Hindlimb muscle (tissue), 1 donor: ENCODE measurements around the gene RAD51B. TPM values are rescaled to one million over a fixed set of nuclear protein-coding genes. Genes with fewer than 3 reads are reported as not detected.
"Not testable (repeated sequence)": the region's sequence is repeated elsewhere in the genome, so short reads cannot be mapped to it uniquely, and the experiment has no call there.

Source experiments
- DNase-seq: peaks from one replicate; pipeline ENCODE4 v3.0.0-alpha.2; 2013
- polyA plus RNA-seq: library from polyadenylated mRNA; unstranded; fragments of 120-200 nt; gene quantifications from one replicate; pipeline ENCODE4 v1.2.1, GENCODE V29; 2013; ENCODE audit not compliant: insufficient read length

Gene RAD51B
- polyA plus RNA-seq, 1 donor, result 10.2 TPM

- DNase-seq, result no peak
Measured at GRCh38 chr14:68219407-68219806, 399.8 kb downstream of the RAD51B start.

DNA sequence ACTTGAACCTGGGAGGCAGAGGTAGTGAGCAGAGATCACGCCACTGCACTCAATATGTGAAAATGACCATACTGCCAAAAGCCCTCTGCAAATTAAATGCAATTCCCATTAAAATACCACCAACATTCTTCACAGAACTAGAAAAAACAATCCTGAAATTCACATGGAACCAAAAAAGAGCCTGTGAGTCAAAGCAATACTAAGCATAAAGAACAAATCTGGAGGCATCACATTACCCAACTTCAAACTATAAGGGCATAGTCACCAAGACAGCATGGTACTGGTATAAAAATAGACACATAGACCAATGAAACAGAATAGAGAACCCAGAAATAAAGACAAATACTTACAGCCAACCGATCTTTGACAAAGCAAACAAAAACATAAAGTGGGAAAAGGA lies 401.5 kb downstream of the RAD51B start:
- not testable (repeated sequence) for DNase-seq

DNA sequence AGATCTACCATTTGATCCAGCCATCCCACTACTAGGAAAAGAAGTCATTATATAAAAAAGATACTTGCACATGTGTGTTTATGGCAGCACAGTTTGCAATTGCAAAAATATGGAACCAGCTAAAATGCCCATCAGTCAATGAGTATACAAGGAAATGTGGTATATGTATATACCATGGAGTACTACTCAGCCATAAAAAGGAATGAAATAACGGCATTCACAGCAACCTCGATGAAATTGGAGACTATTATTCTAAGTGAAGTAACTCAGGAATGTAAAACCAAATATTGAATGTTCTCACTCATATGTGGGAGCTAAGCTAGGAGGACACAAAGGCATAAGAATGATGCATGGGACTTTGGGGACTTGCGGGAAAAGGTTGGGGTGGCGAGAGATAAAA lies 402.6 kb downstream of the RAD51B start:
- no peak for DNase-seq

DNA sequence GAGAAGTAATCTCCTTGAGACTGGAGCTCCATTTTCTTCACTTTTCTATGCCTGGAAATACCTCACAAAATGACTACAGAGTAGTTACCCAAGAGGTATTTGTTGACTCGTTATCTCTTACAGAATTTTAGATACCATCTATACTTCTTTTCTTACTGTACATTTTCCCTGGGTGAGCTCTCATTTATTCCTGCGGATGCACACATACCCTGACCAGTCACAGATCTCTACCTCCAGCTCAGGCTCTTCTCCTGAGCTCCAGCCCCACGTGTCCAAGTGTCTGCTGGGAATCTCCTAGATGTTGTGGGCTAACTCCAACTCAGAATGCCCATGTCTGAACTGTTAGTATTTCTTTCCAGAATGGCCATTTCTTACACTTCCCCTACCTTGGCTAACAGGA lies 403.1 kb downstream of the RAD51B start:
- no peak for DNase-seq

DNA sequence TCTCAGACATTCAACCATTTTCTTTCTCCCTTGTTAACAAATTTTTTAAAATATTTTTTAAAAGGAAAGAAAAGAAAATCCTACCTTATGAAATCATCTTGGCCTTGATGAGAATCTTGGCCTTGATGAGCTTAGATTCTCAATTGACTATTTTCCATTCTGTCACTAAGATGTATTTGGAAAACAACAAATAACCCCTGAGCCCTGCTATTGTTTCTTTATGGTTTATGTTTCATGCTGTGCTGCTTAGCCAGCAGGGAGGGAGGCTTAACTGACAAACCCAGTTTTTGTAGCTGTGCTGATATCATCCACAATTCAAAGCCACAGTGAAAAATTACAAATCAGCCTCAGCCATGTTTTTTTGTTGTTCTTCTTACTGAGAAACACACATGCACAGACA lies 404.1 kb downstream of the RAD51B start:
- DNase-seq, result no peak

DNA sequence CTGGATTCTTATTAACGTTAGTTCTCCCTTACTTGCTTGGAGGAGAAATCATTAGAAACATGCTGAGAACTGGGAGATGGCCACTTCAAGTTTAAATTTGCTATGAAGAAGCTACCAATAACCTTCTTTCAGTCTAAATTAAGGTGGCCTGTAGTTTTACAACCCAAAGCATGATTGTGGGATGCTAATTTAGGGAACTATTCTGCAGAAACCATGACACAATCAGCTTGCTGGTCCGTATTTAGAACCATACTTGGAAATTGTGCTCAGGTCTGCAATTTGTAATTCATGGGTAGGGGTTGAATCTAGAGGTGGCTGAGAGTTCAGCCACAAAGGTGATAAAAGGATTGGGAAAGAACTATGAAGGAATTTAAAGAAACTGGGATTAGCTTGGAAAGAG lies 405.7 kb downstream of the RAD51B start:
- DNase-seq, result no peak

- DNase-seq, result no peak
Measured at GRCh38 chr14:68226523-68226922, 406.9 kb downstream of the RAD51B start.

GRCh38 chr14:68228656-68229055 lies 409.1 kb downstream of the RAD51B start:
- DNase-seq, result no peak

GRCh38 chr14:68229423-68230100 lies 410.0 kb downstream of the RAD51B start:
- no peak for DNase-seq

DNA sequence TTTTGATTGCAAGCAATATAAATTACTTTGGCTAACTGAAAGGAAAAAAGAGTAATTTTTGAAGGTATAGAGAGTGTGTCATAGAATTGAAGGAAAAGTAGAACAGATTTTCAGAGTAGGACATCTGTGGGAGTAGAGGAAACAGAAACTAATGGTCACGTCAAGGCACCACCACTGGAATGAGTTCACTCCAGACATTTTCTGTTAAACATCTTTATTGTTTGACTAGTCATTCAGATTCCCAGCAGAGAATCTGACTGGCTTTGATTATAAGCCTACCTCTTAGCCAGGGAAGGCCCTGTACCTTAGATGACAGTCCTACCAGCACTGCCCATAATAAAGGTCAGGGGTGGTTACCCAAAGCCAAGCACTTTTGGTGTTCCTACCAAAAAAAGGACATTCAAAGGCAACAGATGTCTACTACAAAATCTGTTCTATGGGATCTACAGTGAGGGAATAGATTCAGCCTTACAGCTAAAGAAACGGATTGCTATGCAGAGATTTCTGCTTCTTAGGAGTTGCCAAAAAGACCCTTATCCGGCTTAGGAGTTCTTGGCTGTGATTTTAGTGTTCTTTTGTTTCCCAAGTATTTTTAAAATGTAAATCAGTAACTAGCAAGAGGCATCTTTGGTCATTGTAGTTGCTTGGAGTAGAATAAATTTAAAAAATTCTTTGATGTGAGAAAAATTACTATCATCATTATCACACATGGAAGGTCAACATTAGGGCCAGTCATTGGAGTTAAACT lies 410.8 kb downstream of the RAD51B start:
- no peak for DNase-seq

GRCh38 chr14:68230950-68231717 lies 411.6 kb downstream of the RAD51B start:
- no peak for DNase-seq

GRCh38 chr14:68231898-68232297 lies 412.3 kb downstream of the RAD51B start:
- DNase-seq, result no peak

DNA sequence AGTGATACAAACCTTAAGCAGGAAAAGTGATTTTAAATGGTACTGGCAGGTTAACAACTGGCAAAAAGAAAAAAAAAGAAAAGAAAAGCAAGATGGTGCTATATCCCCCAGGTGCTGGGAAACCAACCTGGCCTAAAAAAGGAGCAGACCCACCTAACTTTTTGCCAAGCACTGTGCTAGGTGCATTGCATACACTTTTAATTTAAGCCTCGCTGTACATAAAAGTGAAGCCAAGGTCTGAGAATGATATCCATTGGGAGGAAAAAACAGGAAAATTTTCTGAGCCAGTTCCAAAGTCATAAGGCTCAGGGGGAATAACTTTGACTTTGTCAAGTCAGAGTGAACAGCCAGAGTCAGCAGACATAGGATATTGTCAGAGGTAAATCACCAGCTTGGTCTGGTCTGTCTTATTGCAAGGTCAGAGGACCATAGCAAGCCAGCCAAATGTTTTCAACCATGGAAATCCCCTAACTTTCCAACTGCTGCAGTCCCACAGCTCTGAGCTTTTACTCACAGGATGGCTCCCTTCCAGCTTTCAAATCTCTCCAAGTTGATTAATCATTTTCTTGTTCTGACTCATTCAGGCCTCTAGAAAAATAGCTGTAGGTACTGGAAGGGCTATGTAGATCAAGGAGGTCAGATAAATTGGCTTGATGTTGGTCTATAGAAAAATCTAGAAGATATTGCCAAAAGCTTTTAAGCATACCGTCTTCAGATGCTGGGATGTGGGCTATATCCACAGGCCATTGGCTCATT lies 412.9 kb downstream of the RAD51B start:
- DNase-seq, result peak; percentile 88

GRCh38 chr14:68233101-68233784 lies 413.7 kb downstream of the RAD51B start:
- no peak for DNase-seq

GRCh38 chr14:68234101-68234905 lies 414.7 kb downstream of the RAD51B start:
- no peak for DNase-seq

- no peak for DNase-seq
Measured at GRCh38 chr14:68235011-68235410, 415.4 kb downstream of the RAD51B start.

DNA sequence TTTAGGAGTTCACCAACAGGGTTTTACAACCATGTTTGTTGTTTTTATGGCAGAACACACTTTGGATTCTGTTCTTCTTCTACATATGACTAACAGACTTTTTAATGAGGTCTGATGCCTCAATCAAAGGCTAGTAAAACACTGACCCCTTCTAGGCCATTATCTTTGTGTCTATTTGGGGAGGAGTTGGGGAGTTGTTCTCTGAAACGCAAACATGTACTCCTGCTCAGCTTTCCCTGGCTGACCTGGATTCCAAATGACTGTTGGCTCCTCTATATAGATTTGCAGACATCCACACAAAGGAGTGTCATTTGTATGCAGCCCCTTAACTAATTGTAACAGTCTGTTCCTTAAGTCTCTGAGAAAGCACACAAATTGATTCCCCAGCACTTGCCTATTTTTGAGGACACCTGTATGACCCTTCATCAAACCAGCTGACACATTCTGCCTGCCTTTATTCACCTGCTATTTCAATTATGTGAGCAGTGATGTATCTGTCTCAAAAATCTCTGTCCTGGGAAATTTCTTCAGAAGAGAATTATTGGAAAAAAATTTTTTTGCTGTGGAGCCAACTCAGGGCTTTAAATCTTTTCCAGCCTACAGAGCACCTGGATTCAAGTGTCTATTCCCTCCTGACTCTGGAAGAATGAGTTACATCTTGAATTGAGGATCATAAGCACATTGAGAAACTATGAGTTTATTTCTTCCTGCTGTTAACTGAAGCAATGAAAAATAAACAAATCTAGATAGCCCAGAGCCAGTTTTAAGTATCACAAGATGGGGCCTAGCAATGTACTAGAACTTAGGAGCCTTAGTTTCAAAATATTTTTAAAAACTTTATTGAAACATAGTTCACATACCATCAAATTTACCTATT lies 417.2 kb downstream of the RAD51B start:
- DNase-seq, result peak; percentile 44

DNA sequence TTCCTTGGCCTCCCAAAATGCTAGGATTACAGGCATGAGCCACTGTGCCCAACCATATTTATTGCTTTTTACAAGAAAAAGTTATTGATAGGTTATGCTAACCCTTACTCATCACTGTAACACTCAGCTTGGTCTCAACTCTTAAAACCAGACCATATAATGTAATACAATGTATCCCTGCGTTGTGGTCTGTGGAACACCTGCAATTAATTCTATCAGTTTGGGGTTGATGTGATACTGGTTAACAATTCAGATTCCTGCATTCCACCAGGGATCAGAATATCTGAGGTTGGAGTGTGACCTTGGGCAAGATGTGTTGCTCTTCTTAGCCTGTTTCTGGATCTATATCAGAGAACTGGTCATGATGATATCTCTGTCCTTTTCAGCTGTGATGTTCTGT lies 419.0 kb downstream of the RAD51B start:
- no peak for DNase-seq

GRCh38 chr14:68238976-68239375 lies 419.4 kb downstream of the RAD51B start:
- no peak for DNase-seq
